Esophagus muscularis mucosa (tissue), 4 donors: ENCODE results near the gene EXOC3L1.

Source experiments
- CTCF ChIP-seq, 3 experiments: fragments of 200-600 bp in 2 of 3; fragments of 450-650 bp in 1 of 3; sonication (generic) in 2 of 3; IDR thresholded peaks; one replicate each; pipeline ENCODE4 v1.5.1; 2017 to 2019; ENCODE audit warnings: antibody characterized with exemption in 3 of 3, mild to moderate bottlenecking in 2 of 3, moderate library complexity in 1 of 3
- EP300 ChIP-seq: sonication (generic); formaldehyde crosslinking; IDR thresholded peaks from one replicate; pipeline ENCODE4 v1.6.1; 2017; ENCODE audit warnings: antibody characterized with exemption
- POLR2A ChIP-seq: fragments of 450-650 bp; IDR thresholded peaks from one replicate; pipeline ENCODE4 v1.6.1; 2017; ENCODE audit warnings: antibody characterized with exemption, moderate library complexity, mild to moderate bottlenecking, low read depth

GRCh38 chr16:67234180-67234597 lies 44.3 kb upstream of the EXOC3L1 start:
- TF ChIP-seq CTCF (IDR thresholded peaks at IDR 0.05), result no peak
- no peak for TF ChIP-seq POLR2A
- TF ChIP-seq EP300, result no peak
